ENCODE measurements around the gene CDKN2B-AS1.

GRCh38 chr9:22134390-22134789, 139.8 kb downstream of the CDKN2B-AS1 start:
- no peak for TF ChIP-seq CTCF (IDR thresholded peaks at IDR 0.05)
- no peak for TF ChIP-seq EP300 (IDR thresholded peaks at IDR 0.05)
- no peak for TF ChIP-seq POLR2AphosphoS5 (IDR thresholded peaks at IDR 0.05)
